ENCODE measurements around the gene B4GALT7.
"Not testable (repeated sequence)": the region's sequence is repeated elsewhere in the genome, so short reads cannot be mapped to it uniquely, and the experiment has no call there.

Gene B4GALT7

DNA sequence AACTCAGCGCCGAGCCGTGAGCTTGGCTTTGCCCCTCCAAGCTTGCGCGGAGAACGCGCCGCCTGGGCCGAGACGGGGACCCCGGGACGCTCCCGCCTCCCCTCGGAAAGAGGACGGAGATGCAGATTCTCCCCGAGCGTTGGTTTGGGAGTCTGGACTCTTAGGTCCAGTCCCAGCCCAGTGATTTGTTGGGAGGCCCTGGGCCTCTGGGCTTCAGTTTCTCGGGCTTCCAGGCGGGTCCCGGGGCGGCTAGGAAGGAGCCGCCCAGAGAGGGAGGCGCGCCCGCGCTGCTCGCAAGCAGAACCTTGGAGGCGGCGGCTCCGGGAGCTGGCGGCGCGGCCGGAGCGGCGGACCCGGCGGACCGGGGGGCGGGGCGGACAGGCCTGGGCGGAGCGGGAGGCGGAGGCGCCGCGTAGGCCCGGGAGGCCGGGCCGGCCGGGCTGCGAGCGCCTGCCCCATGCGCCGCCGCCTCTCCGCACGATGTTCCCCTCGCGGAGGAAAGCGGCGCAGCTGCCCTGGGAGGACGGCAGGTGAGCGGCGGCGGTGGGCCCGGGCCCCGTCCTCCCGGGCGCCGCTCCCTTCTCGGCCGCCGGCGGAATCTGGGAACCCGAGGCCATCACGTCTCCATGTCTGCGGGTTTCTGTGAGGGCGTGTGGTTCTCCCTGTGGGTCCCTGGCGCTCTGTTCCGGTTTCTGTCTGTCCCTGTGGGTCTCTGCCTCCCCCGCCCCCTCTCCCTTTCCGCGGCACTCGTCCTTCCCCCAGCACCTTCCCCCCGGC lies at the start of gene B4GALT7:
Gene B4GALT7, plus strand, starts transcription at position 402 of the 777 bp plus-strand sequence. Its CDS starts 79 bp downstream, at position 481.
- Mint-ChIP-seq H3K4me3 (peak within 1 kb of the TSS; percentile 98), H3K36me3 (peaks cover 8% of the 10 kb centered on the region), H3K4me1 (ENCODE audit: low read depth) (peaks cover 33% of the 10 kb centered on the region), H3K27me3 (no peaks in the 10 kb centered on the region), H3K27ac (peak within 1 kb of the TSS; percentile 96), H3K9me3 (ENCODE audit: low read depth) (no peaks in the 10 kb centered on the region)

GRCh38 chr5:177552839-177553455 lies 47.0 kb upstream of the B4GALT7 start:
- Mint-ChIP-seq H3K36me3 (peaks cover 2% of the 10 kb centered on the region), H3K27me3 (no peaks in the 10 kb centered on the region), H3K27ac (peak overlapping the region; percentile 65), H3K9me3 (ENCODE audit: low read depth) (no peaks in the 10 kb centered on the region), H3K4me1 (ENCODE audit: low read depth) (peaks cover 42% of the 10 kb centered on the region), H3K4me3 (peak overlapping the region; percentile 81)

- Mint-ChIP-seq H3K27ac (no peak overlapping the region), H3K27me3 (no peaks in the 10 kb centered on the region), H3K9me3 (ENCODE audit: low read depth) (no peaks in the 10 kb centered on the region), H3K36me3 (peaks cover 2% of the 10 kb centered on the region), H3K4me1 (ENCODE audit: low read depth) (peaks cover 37% of the 10 kb centered on the region), H3K4me3 (peak overlapping the region; percentile 81)
Measured at GRCh38 chr5:177553671-177554429, 46.1 kb upstream of the B4GALT7 start.

- Mint-ChIP-seq H3K4me3 (peak within 1 kb of the TSS; percentile 84), H3K27me3 (no peaks in the 10 kb centered on the region), H3K4me1 (ENCODE audit: low read depth) (peaks cover 35% of the 10 kb centered on the region), H3K27ac (peak within 1 kb of the TSS; percentile 83), H3K36me3 (peaks cover 2% of the 10 kb centered on the region), H3K9me3 (ENCODE audit: low read depth) (no peaks in the 10 kb centered on the region)
Measured at GRCh38 chr5:177554474-177555111, 45.3 kb upstream of the B4GALT7 start, which contains the start of gene FAM193B. Gene FAM193B, minus strand, starts transcription at chr5:177554563. Its CDS starts 105 bp downstream, at chr5:177554458.

DNA sequence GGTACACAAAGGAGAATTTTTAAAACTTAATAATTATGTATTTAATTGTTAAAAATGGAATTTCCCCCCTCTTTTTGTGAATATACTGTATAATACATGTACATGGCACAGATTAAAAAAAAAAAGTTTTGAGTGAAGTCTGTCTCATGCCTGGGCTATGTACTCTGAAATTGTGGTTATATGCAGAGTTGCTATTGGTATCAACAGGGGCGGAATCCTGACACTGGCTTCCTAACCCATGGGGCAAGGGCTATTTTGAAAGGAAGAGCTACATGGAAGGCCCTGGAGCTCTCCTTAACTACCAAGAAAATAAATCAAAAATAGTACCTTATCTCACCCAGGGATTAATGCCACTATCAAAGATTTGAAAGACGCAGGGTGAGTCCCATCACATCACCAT lies 44.7 kb upstream of the B4GALT7 start:
- H3K9me3 Mint-ChIP-seq (ENCODE audit: low read depth), result no peaks in the 10 kb centered on the region
- peaks cover 33% of the 10 kb centered on the region for H3K4me1 Mint-ChIP-seq (ENCODE audit: low read depth)
- H3K27ac Mint-ChIP-seq, result no peak overlapping the region
- no peaks in the 10 kb centered on the region for H3K27me3 Mint-ChIP-seq
- peaks cover 2% of the 10 kb centered on the region for H3K36me3 Mint-ChIP-seq
- H3K4me3 Mint-ChIP-seq, result peak overlapping the region; percentile 84

- Mint-ChIP-seq H3K36me3 (peaks cover 2% of the 10 kb centered on the region), H3K27ac (no peak overlapping the region), H3K27me3 (no peaks in the 10 kb centered on the region), H3K4me1 (ENCODE audit: low read depth) (peaks cover 30% of the 10 kb centered on the region), H3K9me3 (ENCODE audit: low read depth) (no peaks in the 10 kb centered on the region), H3K4me3 (peak overlapping the region; percentile 84)
Measured at GRCh38 chr5:177555665-177556064, 44.3 kb upstream of the B4GALT7 start.

DNA sequence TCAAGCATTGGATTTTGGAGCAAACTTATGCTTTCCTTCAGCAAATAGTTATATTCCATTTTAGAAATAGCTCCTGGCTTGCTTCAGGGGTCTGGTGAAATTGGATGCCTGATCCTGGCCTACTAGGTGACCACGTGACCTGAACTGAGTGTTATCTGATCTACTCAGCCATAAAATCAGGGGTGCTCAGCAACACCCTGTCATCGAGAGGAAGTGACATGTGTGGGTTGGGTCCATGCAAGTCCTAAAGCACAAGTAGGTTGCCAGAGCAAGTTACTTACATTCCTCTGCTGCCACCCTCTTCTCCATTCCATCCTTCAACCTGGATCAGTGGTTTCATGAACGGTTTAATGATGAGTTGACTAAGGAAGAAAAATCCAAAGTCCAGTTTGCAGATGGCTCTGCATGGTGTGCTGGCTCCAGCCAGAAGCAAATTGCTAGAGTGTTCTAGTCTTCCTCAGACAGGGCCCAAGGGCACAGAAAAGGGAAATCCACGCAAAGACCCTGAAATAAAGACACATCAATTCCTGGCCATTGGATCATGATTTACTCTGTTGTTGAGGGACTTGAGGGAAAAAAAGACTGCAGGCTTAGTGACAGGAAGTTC lies 42.8 kb upstream of the B4GALT7 start:
- Mint-ChIP-seq H3K36me3 (peaks cover 2% of the 10 kb centered on the region), H3K4me3 (no peak overlapping the region), H3K27ac (no peak overlapping the region), H3K27me3 (no peaks in the 10 kb centered on the region), H3K4me1 (ENCODE audit: low read depth) (peaks cover 27% of the 10 kb centered on the region), H3K9me3 (ENCODE audit: low read depth) (no peaks in the 10 kb centered on the region)

- Mint-ChIP-seq H3K4me3 (no peak overlapping the region), H3K27ac (no peak overlapping the region), H3K36me3 (peaks cover under 1% of the 10 kb centered on the region), H3K27me3 (no peaks in the 10 kb centered on the region), H3K4me1 (ENCODE audit: low read depth) (peaks cover 21% of the 10 kb centered on the region), H3K9me3 (ENCODE audit: low read depth) (no peaks in the 10 kb centered on the region)
Measured at GRCh38 chr5:177557796-177558195, 42.1 kb upstream of the B4GALT7 start.

DNA sequence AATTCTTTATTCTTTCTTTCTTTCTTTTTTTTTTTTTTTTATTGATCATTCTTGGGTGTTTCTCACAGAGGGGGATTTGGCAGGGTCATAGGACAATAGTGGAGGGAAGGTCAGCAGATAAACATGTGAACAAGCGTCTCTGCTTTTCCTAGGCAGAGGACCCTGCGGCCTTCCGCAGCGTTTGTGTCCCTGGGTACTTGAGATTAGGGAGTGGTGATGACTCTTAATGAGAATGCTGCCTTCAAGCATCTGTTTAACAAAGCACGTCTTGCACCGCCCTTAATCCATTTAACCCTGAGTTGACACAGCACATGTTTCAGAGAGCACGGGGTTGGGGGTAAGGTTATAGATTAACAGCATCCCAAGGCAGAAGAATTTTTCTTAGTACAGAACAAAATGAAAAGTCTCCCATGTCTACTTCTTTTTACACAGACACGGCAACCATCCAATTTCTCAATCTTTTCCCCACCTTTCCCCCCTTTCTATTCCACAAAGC lies 40.4 kb upstream of the B4GALT7 start:
- H3K9me3 Mint-ChIP-seq (ENCODE audit: low read depth); H3K27ac Mint-ChIP-seq; H3K4me3 Mint-ChIP-seq: not testable (repeated sequence)

DNA sequence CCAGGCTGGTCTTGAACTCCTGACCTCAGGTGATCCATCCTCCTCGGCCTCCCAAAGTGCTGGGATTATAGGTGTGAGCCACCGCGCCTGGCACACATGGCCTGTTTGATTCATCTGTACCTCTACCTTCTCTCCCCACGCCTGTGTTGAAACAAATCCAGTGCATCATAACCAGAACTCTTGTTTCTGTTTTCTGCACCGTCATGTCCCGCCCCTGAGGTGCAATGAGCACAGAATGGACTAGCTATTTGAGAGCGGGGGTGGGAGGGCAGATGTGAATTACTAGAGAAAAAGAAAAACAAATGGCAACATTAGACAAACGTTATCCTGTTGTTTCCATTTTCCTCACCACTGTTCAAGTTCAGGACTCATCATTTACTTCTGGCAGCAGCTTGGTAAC lies 34.9 kb upstream of the B4GALT7 start:
- H3K4me3 Mint-ChIP-seq, result no peak overlapping the region
- H3K4me1 Mint-ChIP-seq (ENCODE audit: low read depth), result no peaks in the 10 kb centered on the region
- H3K36me3 Mint-ChIP-seq, result no peaks in the 10 kb centered on the region
- H3K9me3 Mint-ChIP-seq (ENCODE audit: low read depth), result no peaks in the 10 kb centered on the region
- no peak overlapping the region for H3K27ac Mint-ChIP-seq
- H3K27me3 Mint-ChIP-seq, result no peaks in the 10 kb centered on the region

More for the DNA sequence above, 40.4 kb upstream of the B4GALT7 start:
- peaks cover 14% of the 10 kb centered on the region for H3K4me1 Mint-ChIP-seq (ENCODE audit: low read depth)
- not testable (repeated sequence) for H3K36me3 Mint-ChIP-seq, H3K27me3 Mint-ChIP-seq

DNA sequence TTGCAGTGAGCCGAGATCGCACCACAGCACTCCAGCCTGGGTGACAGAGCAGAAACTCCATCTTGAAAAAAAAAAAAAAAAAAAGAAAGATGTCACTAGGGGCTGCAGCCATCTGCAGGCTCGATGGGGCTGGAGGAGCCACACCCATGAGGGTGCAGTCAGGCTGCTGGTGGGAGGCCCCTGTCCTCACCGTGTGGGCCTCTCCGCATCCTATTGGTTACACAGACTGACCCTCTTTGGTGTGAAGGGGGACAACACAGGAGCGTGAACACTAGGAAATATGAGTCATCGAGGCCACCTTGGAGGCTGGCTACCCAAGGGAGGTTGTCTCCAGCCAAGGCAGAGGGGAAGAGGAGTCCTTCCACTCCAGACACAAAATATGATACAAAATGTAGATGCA lies 31.6 kb upstream of the B4GALT7 start:
- no peak overlapping the region for H3K27ac Mint-ChIP-seq
- no peaks in the 10 kb centered on the region for H3K27me3 Mint-ChIP-seq
- no peaks in the 10 kb centered on the region for H3K4me1 Mint-ChIP-seq (ENCODE audit: low read depth)
- H3K4me3 Mint-ChIP-seq, result no peak overlapping the region
- no peaks in the 10 kb centered on the region for H3K36me3 Mint-ChIP-seq
- H3K9me3 Mint-ChIP-seq (ENCODE audit: low read depth), result no peaks in the 10 kb centered on the region

DNA sequence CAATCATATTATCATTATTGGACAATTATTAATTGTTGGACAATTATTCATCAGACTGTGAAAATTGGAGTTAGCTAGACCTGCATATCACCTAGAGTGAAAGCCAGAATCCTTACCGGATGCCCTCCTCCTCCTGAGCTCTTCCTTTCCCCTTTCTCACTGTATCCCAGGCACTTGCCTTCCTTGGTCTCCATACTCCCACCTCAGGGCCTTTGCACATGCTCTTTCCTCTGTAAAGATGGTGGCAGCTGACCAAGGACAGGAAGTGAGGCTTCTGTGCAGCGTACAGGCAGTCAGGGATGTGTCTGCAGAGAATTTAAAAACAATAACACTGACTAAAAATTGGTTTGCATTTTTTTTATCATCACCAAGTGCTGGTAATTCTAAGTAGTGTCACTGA lies 30.0 kb upstream of the B4GALT7 start:
- Mint-ChIP-seq H3K27me3 (no peaks in the 10 kb centered on the region), H3K9me3 (ENCODE audit: low read depth) (no peaks in the 10 kb centered on the region), H3K36me3 (no peaks in the 10 kb centered on the region), H3K4me1 (ENCODE audit: low read depth) (no peaks in the 10 kb centered on the region), H3K4me3 (no peak overlapping the region), H3K27ac (no peak overlapping the region)

- no peak overlapping the region for H3K4me3 Mint-ChIP-seq
- H3K9me3 Mint-ChIP-seq (ENCODE audit: low read depth), result no peaks in the 10 kb centered on the region
- no peaks in the 10 kb centered on the region for H3K4me1 Mint-ChIP-seq (ENCODE audit: low read depth)
- no peaks in the 10 kb centered on the region for H3K27me3 Mint-ChIP-seq
- H3K27ac Mint-ChIP-seq, result no peak overlapping the region
- H3K36me3 Mint-ChIP-seq, result no peaks in the 10 kb centered on the region
Measured at GRCh38 chr5:177575488-177575887, 24.4 kb upstream of the B4GALT7 start.

DNA sequence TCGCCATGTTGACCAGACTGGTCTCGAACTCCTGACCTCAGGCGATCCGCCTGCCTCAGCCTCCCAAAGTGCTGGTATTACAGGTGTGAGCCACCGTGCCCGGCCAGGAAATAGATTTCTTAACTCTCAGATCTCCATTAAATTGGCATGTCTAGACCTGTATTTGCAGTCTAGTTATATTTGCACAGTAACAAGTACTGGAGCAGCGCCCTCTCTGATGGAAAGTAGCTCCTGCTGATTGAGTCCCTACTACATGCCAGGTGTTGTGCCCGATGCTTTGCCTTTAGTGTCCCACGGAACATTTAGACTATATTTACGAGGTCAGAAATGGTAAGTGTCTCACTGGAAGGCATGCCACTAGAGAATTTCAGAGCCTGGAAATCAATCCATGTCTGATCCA lies 23.8 kb upstream of the B4GALT7 start:
- Mint-ChIP-seq H3K4me3 (no peak overlapping the region), H3K4me1 (ENCODE audit: low read depth) (no peaks in the 10 kb centered on the region), H3K9me3 (ENCODE audit: low read depth) (no peaks in the 10 kb centered on the region), H3K27me3 (no peaks in the 10 kb centered on the region), H3K27ac (no peak overlapping the region), H3K36me3 (no peaks in the 10 kb centered on the region)
